ACC112 (cell line): ENCODE measurements around the gene IGFBP1.

ENCODE experiments used
- H2AFZ ChIP-seq: fragments of 200-600 bp; sonication (generic); one replicate; pipeline ENCODE4 v1.6.0; 2017; ENCODE audit warnings: antibody characterized with exemption, low read length; ENCODE audit not compliant: unreplicated experiment
- H3K27ac ChIP-seq: fragments of 200-600 bp; sonication (generic); 2 replicates; pipeline ENCODE4 v1.5.1; 2014; ENCODE audit warnings: low read depth, mild to moderate bottlenecking, antibody characterized with exemption, low read length, moderate library complexity
- H3K27me3 ChIP-seq: fragments of 200-600 bp; sonication (generic); 2 replicates; pipeline ENCODE4 v1.6.1; 2014; ENCODE audit warnings: mild to moderate bottlenecking, antibody characterized with exemption, low read length, moderate library complexity, mixed read lengths; ENCODE audit not compliant: insufficient read depth
- H3K36me3 ChIP-seq: fragments of 200-600 bp; sonication (generic); 2 replicates; pipeline ENCODE4 v1.6.1; 2016; ENCODE audit warnings: mild to moderate bottlenecking, antibody characterized with exemption, low read length, moderate library complexity, mixed read lengths; ENCODE audit not compliant: insufficient read depth
- H3K4me1 ChIP-seq: fragments of 200-600 bp; sonication (generic); one replicate; pipeline ENCODE4 v1.6.1; 2016; ENCODE audit warnings: low read length, mixed read lengths; ENCODE audit not compliant: insufficient read depth, unreplicated experiment, control insufficient read depth
- H3K4me3 ChIP-seq: fragments of 200-600 bp; sonication (generic); 2 replicates; pipeline ENCODE4 v1.5.1; 2014; ENCODE audit warnings: mild to moderate bottlenecking, low read depth, low read length
- H3K79me2 ChIP-seq: fragments of 200-600 bp; sonication (generic); one replicate; pipeline ENCODE4 v1.6.0; 2016; ENCODE audit warnings: low read length; ENCODE audit not compliant: control insufficient read depth, unreplicated experiment, insufficient read depth

Gene IGFBP1

GRCh38 chr7:45890902-45891461 lies 2.7 kb downstream of the IGFBP1 start:
- no peaks in the 10 kb centered on the region for H3K79me2 ChIP-seq
- peaks cover 11% of the 10 kb centered on the region for H3K27me3 ChIP-seq
- peaks cover 16% of the 10 kb centered on the region for H3K4me1 ChIP-seq
- H3K4me3 ChIP-seq = no peak overlapping the region
- no peak overlapping the region for H3K27ac ChIP-seq
- no peaks in the 10 kb centered on the region for H3K36me3 ChIP-seq
- H2AFZ ChIP-seq = no peak overlapping the region

- H3K4me1 ChIP-seq = peaks cover 9% of the 10 kb centered on the region
- no peak overlapping the region for H3K4me3 ChIP-seq
- peaks cover 11% of the 10 kb centered on the region for H3K27me3 ChIP-seq
- H3K36me3 ChIP-seq = no peaks in the 10 kb centered on the region
- no peak overlapping the region for H3K27ac ChIP-seq
- no peak overlapping the region for H2AFZ ChIP-seq
- no peaks in the 10 kb centered on the region for H3K79me2 ChIP-seq
Measured at GRCh38 chr7:45891462-45892402, 3.4 kb downstream of the IGFBP1 start.

- peaks cover 7% of the 10 kb centered on the region for H3K4me1 ChIP-seq
- no peak overlapping the region for H3K4me3 ChIP-seq
- H3K27ac ChIP-seq = no peak overlapping the region
- H3K27me3 ChIP-seq = peaks cover 11% of the 10 kb centered on the region
- no peak overlapping the region for H2AFZ ChIP-seq
- no peaks in the 10 kb centered on the region for H3K79me2 ChIP-seq
- H3K36me3 ChIP-seq = no peaks in the 10 kb centered on the region
Measured at GRCh38 chr7:45892407-45893035, 4.2 kb downstream of the IGFBP1 start.

- H3K4me3 ChIP-seq = no peak overlapping the region
- no peaks in the 10 kb centered on the region for H3K79me2 ChIP-seq
- H3K27me3 ChIP-seq = peaks cover 11% of the 10 kb centered on the region
- H3K36me3 ChIP-seq = no peaks in the 10 kb centered on the region
- H3K27ac ChIP-seq = no peak overlapping the region
- no peaks in the 10 kb centered on the region for H3K4me1 ChIP-seq
- H2AFZ ChIP-seq = no peak overlapping the region
Measured at GRCh38 chr7:45893374-45893995, 5.2 kb downstream of the IGFBP1 start.

GRCh38 chr7:45893996-45894664 lies 5.8 kb downstream of the IGFBP1 start:
- no peak overlapping the region for H3K27ac ChIP-seq
- no peaks in the 10 kb centered on the region for H3K4me1 ChIP-seq
- H3K27me3 ChIP-seq = peaks cover 8% of the 10 kb centered on the region
- H3K36me3 ChIP-seq = no peaks in the 10 kb centered on the region
- H3K79me2 ChIP-seq = no peaks in the 10 kb centered on the region
- no peak overlapping the region for H2AFZ ChIP-seq
- no peak overlapping the region for H3K4me3 ChIP-seq

GRCh38 chr7:45894665-45895062 lies 6.4 kb downstream of the IGFBP1 start:
- Histone ChIP-seq H3K27me3 (peaks cover 3% of the 10 kb centered on the region; the same call in 1 of the 2 replicates), H3K79me2 (no peaks in the 10 kb centered on the region), H3K36me3 (no peaks in the 10 kb centered on the region), H2AFZ (no peak overlapping the region), H3K27ac (no peak overlapping the region), H3K4me1 (no peaks in the 10 kb centered on the region), H3K4me3 (no peak overlapping the region)

GRCh38 chr7:45897042-45897690 lies 8.9 kb downstream of the IGFBP1 start:
- Histone ChIP-seq H3K4me3 (no peak overlapping the region), H3K36me3 (no peaks in the 10 kb centered on the region), H2AFZ (no peak overlapping the region), H3K4me1 (no peaks in the 10 kb centered on the region), H3K27ac (no peak overlapping the region), H3K79me2 (no peaks in the 10 kb centered on the region), H3K27me3 (0 out of 2 replicates have a peak, but pooled peaks cover 6% of the 10 kb centered on the region)

- no peak overlapping the region for H3K4me3 ChIP-seq
- no peaks in the 10 kb centered on the region for H3K4me1 ChIP-seq
- H2AFZ ChIP-seq = no peak overlapping the region
- H3K79me2 ChIP-seq = no peaks in the 10 kb centered on the region
- 0 out of 2 replicates have a peak, but pooled peaks cover 6% of the 10 kb centered on the region for H3K27me3 ChIP-seq
- no peaks in the 10 kb centered on the region for H3K36me3 ChIP-seq
- no peak overlapping the region for H3K27ac ChIP-seq
Measured at GRCh38 chr7:45898222-45898621, 9.9 kb downstream of the IGFBP1 start.

GRCh38 chr7:45901566-45901965 lies 13.3 kb downstream of the IGFBP1 start:
- Histone ChIP-seq H2AFZ (no peak overlapping the region), H3K4me1 (no peaks in the 10 kb centered on the region), H3K27ac (no peak overlapping the region)

GRCh38 chr7:45902820-45903219 lies 14.5 kb downstream of the IGFBP1 start:
- H3K4me1 ChIP-seq = no peaks in the 10 kb centered on the region
- 0 out of 2 replicates have a peak, but pooled peaks cover 6% of the 10 kb centered on the region for H3K27me3 ChIP-seq
- no peak overlapping the region for H2AFZ ChIP-seq
- H3K79me2 ChIP-seq = no peaks in the 10 kb centered on the region
- H3K27ac ChIP-seq = no peak overlapping the region
- H3K36me3 ChIP-seq = no peaks in the 10 kb centered on the region
- H3K4me3 ChIP-seq = no peak overlapping the region

More at GRCh38 chr7:45901566-45901965, 13.3 kb downstream of the IGFBP1 start:
- Histone ChIP-seq H3K4me3 (no peak overlapping the region), H3K79me2 (no peaks in the 10 kb centered on the region), H3K36me3 (no peaks in the 10 kb centered on the region), H3K27me3 (0 out of 2 replicates have a peak, but pooled peaks cover 6% of the 10 kb centered on the region)
